DMS53 (cell line): ENCODE results near the gene DDX17.
"Not testable (repeated sequence)": the region's sequence is repeated elsewhere in the genome, so short reads cannot be mapped to it uniquely, and the experiment has no call there.

Experiments
- DNase-seq: peaks from one replicate; lab custom pipeline; 2025; lab: John Stamatoyannopoulos, UW

DDX17 gene

GRCh38 chr22:38491707-38492348, 14.3 kb downstream of the DDX17 start:
- DNase-seq: peak; percentile 50

GRCh38 chr22:38490915-38491314, 15.2 kb downstream of the DDX17 start:
- DNase-seq: peak; percentile 62

- peak; percentile 29 for DNase-seq
Observed at GRCh38 chr22:38490475-38490874, 15.6 kb downstream of the DDX17 start.

- DNase-seq: no peak
Observed at GRCh38 chr22:38489561-38490145, 16.5 kb downstream of the DDX17 start.

- DNase-seq: no peak
Observed at GRCh38 chr22:38489142-38489541, 17.0 kb downstream of the DDX17 start.

GRCh38 chr22:38487946-38488345, 18.2 kb downstream of the DDX17 start:
- peak; percentile 46 for DNase-seq

GRCh38 chr22:38485783-38486182, 20.3 kb downstream of the DDX17 start:
- DNase-seq: no peak

- DNase-seq: no peak
Observed at GRCh38 chr22:38484244-38484643, 21.9 kb downstream of the DDX17 start.

GRCh38 chr22:38482662-38483308, 23.3 kb downstream of the DDX17 start:
- no peak for DNase-seq

- no peak for DNase-seq
Observed at GRCh38 chr22:38481871-38482332, 24.2 kb downstream of the DDX17 start.

- no peak for DNase-seq
Observed at GRCh38 chr22:38481162-38481870, 24.8 kb downstream of the DDX17 start.

- no peak for DNase-seq
Observed at GRCh38 chr22:38479096-38479837, 26.8 kb downstream of the DDX17 start.

- DNase-seq: no peak
Observed at GRCh38 chr22:38477585-38477984, 28.5 kb downstream of the DDX17 start.

GRCh38 chr22:38474003-38474607, 32.0 kb downstream of the DDX17 start:
- no peak for DNase-seq

GRCh38 chr22:38471237-38471636, 34.9 kb downstream of the DDX17 start:
- no peak for DNase-seq

GRCh38 chr22:38470179-38470578, 35.9 kb downstream of the DDX17 start:
- DNase-seq: not testable (repeated sequence)

- DNase-seq: no peak
Observed at GRCh38 chr22:38469306-38469781, 36.8 kb downstream of the DDX17 start.

GRCh38 chr22:38468443-38469305, 37.4 kb downstream of the DDX17 start:
- DNase-seq: no peak

- DNase-seq: peak; percentile 72
Observed at GRCh38 chr22:38467904-38468442, 38.1 kb downstream of the DDX17 start, which contains the start of gene KDELR3. Gene KDELR3, plus strand, starts transcription at chr22:38468096. Its CDS starts 138 bp downstream, at chr22:38468234.

- DNase-seq: peak; percentile 48
Observed at GRCh38 chr22:38467438-38467903, 38.6 kb downstream of the DDX17 start.
